Vagina (tissue), 2 donors: Measurements from ENCODE around the gene MACO1. TPM values are rescaled to one million over a fixed set of nuclear protein-coding genes. Genes with fewer than 3 reads are reported as not detected.

Experiments used
- DNase-seq, 2 donors: peaks; one replicate each; pipeline ENCODE4 v3.0.0-alpha.2; 2017; ENCODE audit errors: extremely low spot score in 2 of 2
- H3K27ac ChIP-seq: fragments of 200-600 bp; sonication (generic); one replicate; pipeline ENCODE4 v1.5.1; 2019
- H3K27me3 ChIP-seq: fragments of 200-600 bp; sonication (generic); one replicate; pipeline ENCODE4 v1.5.1; 2019
- H3K36me3 ChIP-seq, 2 donors: fragments of 200-600 bp; sonication (generic); one replicate each; pipeline ENCODE4 v1.5.1; 2017 to 2019
- H3K4me1 ChIP-seq: fragments of 200-600 bp; sonication (generic); one replicate; pipeline ENCODE4 v1.5.1; 2019
- H3K4me3 ChIP-seq, 2 donors: fragments of 200-600 bp; sonication (generic); 1 replicate in 1 of 2; 2 replicates in 1 of 2; pipeline ENCODE4 v1.5.1; 2016 to 2019
- H3K9me3 ChIP-seq: fragments of 200-600 bp; sonication (generic); one replicate; pipeline ENCODE4 v1.5.1; 2019
- POLR2A ChIP-seq, 2 donors: fragments of 450-650 bp; IDR thresholded peaks; one replicate each; pipeline ENCODE4 v1.6.1; 2017; ENCODE audit warnings: antibody characterized with exemption in 2 of 2, mild to moderate bottlenecking in 2 of 2, moderate library complexity in 2 of 2
- POLR2AphosphoS5 ChIP-seq, 2 donors: sonication (generic); formaldehyde crosslinking; IDR thresholded peaks; one replicate each; pipeline ENCODE4 v1.9.0; 2017; ENCODE audit warnings: antibody characterized with exemption in 2 of 2, mild to moderate bottlenecking in 2 of 2, low read depth in 1 of 2; ENCODE audit not compliant: insufficient read depth in 1 of 2
- intact Hi-C: fragments of 100-400 bp; cut with DNase I; formaldehyde crosslinking; loops from one replicate; pipeline ENCODE4 v1.15.1; 2023
- total RNA-seq: library from RNA; depleted of rRNA; stranded (reverse); fragments of >200 nt; gene quantifications from one replicate; pipeline ENCODE4 v1.2.3, GENCODE V29; 2016
- TF ChIP-seq, protein P1 (sequence below), 3 experiments: fragments of 450-650 bp in 2 of 3; fragments of 200-600 bp in 1 of 3; sonication (generic) in 1 of 3; IDR thresholded peaks; one replicate each; pipeline ENCODE4 v1.5.1; 2017 to 2019; ENCODE audit warnings: antibody characterized with exemption in 3 of 3, mild to moderate bottlenecking in 2 of 3, moderate library complexity in 2 of 3

Gene MACO1
- total RNA-seq, 1 donor from 2014 or later = 13.8 TPM

DNA sequence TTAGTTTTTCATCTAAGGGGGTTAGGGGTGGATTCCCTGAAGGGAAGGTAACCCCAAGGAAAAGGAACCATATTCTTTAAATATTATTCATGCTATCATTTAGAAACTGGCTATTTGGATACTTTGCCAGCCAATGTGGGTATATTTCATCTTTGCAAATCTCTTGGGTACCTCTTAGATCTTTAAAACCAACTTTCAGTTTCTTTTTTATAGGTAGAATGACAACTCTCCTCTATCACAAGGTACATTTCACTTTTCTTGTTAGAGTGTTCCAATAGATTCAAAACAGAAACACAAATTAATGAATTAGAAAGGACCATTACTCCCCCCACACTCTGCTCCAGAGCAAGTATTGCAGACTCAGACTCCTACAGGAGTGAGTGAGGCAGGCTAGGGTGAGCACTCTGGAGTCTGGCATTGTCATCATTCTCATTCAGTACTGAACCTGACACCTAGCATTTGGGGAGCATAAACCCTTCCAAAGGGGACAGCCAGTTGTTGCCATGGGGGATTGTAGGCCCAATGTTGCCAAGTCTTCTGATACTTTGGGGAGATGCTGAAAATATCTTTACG lies 43.0 kb downstream of the MACO1 start:
- Histone ChIP-seq H3K27ac (no peak overlapping the region), H3K36me3 (peaks cover 0 to 6% of the 10 kb centered on the region in 2 donors), H3K4me3 (no peak overlapping the region), H3K27me3 (no peaks in the 10 kb centered on the region), H3K9me3 (no peaks in the 10 kb centered on the region), H3K4me1 (peaks cover 51% of the 10 kb centered on the region)
- TF ChIP-seq, protein P1, sequence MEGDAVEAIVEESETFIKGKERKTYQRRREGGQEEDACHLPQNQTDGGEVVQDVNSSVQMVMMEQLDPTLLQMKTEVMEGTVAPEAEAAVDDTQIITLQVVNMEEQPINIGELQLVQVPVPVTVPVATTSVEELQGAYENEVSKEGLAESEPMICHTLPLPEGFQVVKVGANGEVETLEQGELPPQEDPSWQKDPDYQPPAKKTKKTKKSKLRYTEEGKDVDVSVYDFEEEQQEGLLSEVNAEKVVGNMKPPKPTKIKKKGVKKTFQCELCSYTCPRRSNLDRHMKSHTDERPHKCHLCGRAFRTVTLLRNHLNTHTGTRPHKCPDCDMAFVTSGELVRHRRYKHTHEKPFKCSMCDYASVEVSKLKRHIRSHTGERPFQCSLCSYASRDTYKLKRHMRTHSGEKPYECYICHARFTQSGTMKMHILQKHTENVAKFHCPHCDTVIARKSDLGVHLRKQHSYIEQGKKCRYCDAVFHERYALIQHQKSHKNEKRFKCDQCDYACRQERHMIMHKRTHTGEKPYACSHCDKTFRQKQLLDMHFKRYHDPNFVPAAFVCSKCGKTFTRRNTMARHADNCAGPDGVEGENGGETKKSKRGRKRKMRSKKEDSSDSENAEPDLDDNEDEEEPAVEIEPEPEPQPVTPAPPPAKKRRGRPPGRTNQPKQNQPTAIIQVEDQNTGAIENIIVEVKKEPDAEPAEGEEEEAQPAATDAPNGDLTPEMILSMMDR (IDR thresholded peaks at IDR 0.05) = no peak
- no peak for TF ChIP-seq POLR2AphosphoS5 (IDR thresholded peaks at IDR 0.05; ENCODE audit: insufficient read depth in 1 of 2, low read depth in 1 of 2)
- no peak for TF ChIP-seq POLR2A (IDR thresholded peaks at IDR 0.05)
- intact Hi-C loops = no loop called here
- DNase-seq = no peak

DNA sequence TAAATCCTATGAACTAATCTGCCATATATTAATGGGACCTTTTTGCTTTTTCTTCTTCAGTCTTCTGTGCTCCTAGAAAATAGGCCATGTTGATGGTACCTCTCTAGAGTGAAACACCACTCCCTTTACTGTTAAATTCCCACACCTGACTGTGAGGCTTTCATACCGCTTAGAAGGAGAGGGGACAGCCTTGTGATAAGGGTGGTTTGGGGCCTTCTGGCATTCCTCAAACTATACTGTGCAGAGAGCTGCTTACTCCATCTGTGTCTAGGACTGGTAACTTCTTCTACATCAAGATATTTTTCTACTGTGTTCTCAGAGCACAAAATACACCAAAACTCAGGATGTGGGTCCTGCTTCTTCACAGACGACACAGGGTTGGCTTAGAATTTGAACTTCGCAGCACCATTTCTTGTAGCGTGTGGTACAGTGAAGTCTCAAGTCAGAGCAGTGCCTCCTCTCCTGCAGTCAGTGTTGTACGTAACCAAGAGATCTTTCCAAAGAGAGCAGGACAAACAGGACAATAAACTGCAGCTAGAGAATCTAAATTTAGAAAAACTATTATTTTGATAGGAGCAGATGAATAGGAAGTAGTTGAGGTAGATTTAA lies 43.8 kb downstream of the MACO1 start:
- H3K27ac ChIP-seq = no peak overlapping the region
- intact Hi-C loops = no loop called here
- H3K36me3 ChIP-seq = peaks cover 0 to 6% of the 10 kb centered on the region in 2 donors
- no peaks in the 10 kb centered on the region for H3K27me3 ChIP-seq
- H3K4me3 ChIP-seq = no peak overlapping the region
- TF ChIP-seq POLR2AphosphoS5 (IDR thresholded peaks at IDR 0.05; ENCODE audit: insufficient read depth in 1 of 2, low read depth in 1 of 2) (no peak), POLR2A (IDR thresholded peaks at IDR 0.05) (no peak)
- TF ChIP-seq, protein P1 (IDR thresholded peaks at IDR 0.05) = no peak
- H3K9me3 ChIP-seq = no peaks in the 10 kb centered on the region
- H3K4me1 ChIP-seq = peaks cover 59% of the 10 kb centered on the region
- no peak for DNase-seq

- Histone ChIP-seq H3K36me3 (peaks cover 0 to 6% of the 10 kb centered on the region in 2 donors), H3K4me1 (peaks cover 61% of the 10 kb centered on the region), H3K27ac (peak overlapping the region; percentile 51), H3K4me3 (no peak overlapping the region), H3K27me3 (no peaks in the 10 kb centered on the region), H3K9me3 (no peaks in the 10 kb centered on the region)
- intact Hi-C loops = no loop called here
- TF ChIP-seq POLR2A (IDR thresholded peaks at IDR 0.05) = no peak
- TF ChIP-seq POLR2AphosphoS5 (IDR thresholded peaks at IDR 0.05; ENCODE audit: insufficient read depth in 1 of 2, low read depth in 1 of 2) = peak in 1 of 2 donors; percentile 68
- TF ChIP-seq, protein P1 (IDR thresholded peaks at IDR 0.05) = no peak
- DNase-seq = no peak
These were observed 45.7 kb downstream of the MACO1 start for GRCh38 chr1:25476186-25477097.

DNA sequence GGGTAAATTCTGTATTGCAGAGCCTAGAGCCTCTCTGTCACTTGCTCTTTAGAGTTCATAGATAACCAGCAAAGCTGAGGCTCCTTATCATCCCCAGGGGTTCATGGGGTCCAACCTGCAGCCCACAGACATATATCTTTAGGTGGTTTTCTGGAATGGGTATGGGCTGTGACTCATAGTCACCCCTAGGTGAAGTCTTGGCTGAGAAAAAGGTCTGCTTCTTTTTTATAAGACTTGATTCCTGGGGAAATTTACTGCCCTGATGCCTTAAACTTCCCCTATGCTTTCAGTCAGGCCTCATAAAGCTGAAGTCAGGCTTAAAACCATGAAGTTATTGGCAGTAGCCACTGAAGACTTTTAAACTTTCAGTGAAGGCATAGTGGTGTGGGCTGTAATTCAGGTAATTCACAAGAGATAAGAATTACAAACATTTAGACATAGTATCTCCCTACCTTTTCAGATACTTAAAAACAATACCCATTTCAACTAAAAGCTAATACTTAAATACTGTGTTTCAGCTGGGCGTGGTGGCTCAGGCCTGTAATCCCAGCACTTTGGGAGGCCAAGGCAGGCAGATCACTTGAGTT lies 46.8 kb downstream of the MACO1 start:
- Histone ChIP-seq H3K27ac (peak overlapping the region; percentile 51), H3K27me3 (no peaks in the 10 kb centered on the region), H3K9me3 (no peaks in the 10 kb centered on the region), H3K4me3 (no peak overlapping the region), H3K4me1 (peaks cover 66% of the 10 kb centered on the region), H3K36me3 (peaks cover 0 to 6% of the 10 kb centered on the region in 2 donors)
- no peak for TF ChIP-seq POLR2A (IDR thresholded peaks at IDR 0.05)
- TF ChIP-seq, protein P1 (IDR thresholded peaks at IDR 0.05) = no peak
- no peak for TF ChIP-seq POLR2AphosphoS5 (IDR thresholded peaks at IDR 0.05; ENCODE audit: insufficient read depth in 1 of 2, low read depth in 1 of 2)
- DNase-seq = no peak
- intact Hi-C loops = no loop called here
